CD14-positive monocyte (primary cell): ENCODE data around the gene CHMP1A. TPM values are rescaled to one million over a fixed set of nuclear protein-coding genes. Genes with fewer than 3 reads are reported as not detected.
"Not testable (repeated sequence)": the region's sequence is repeated elsewhere in the genome, so short reads cannot be mapped to it uniquely, and the experiment has no call there.

Experiments
- DNase-seq, 3 donors: peaks; one replicate each; pipeline ENCODE4 v3.0.0-alpha.2; 2011 to 2022
- H2AFZ ChIP-seq: 2 replicates; pipeline ENCODE4 v1.6.0; 2012; ENCODE audit warnings: mild to moderate bottlenecking, low read depth, low read length, inconsistent platforms; ENCODE audit not compliant: insufficient read depth, poor library complexity, severe bottlenecking
- H3K27ac ChIP-seq, 2 donors: 1 replicate in 1 of 2; 2 replicates in 1 of 2; pipeline ENCODE4 v1.5.1; 2012 to 2013; ENCODE audit warnings: low read length in 2 of 2, control low read depth in 1 of 2, inconsistent platforms in 1 of 2, low read depth in 1 of 2, mild to moderate bottlenecking in 1 of 2
- H3K27me3 ChIP-seq, 2 donors: one replicate each; pipeline versions ENCODE4 v1.6.0 to v1.6.1; 2011 to 2013; ENCODE audit warnings: low read length in 2 of 2; ENCODE audit not compliant: control insufficient read depth in 2 of 2, insufficient read depth in 2 of 2
- H3K36me3 ChIP-seq, 2 donors: replicated peaks in 1 of 2; 1 replicate in 1 of 2; 2 replicates in 1 of 2; pipeline versions ENCODE4 v1.5.1 to v1.6.1; 2012 to 2013; ENCODE audit warnings: low read length in 2 of 2, control low read depth in 1 of 2, inconsistent platforms in 1 of 2, mild to moderate bottlenecking in 1 of 2; ENCODE audit not compliant: insufficient read depth in 2 of 2, control insufficient read depth in 1 of 2
- H3K4me1 ChIP-seq, 2 donors: 1 replicate in 1 of 2; 2 replicates in 1 of 2; pipeline versions ENCODE4 v1.5.1 to v1.6.1; 2012 to 2013; ENCODE audit warnings: low read length in 2 of 2, control low read depth in 1 of 2, inconsistent platforms in 1 of 2, mild to moderate bottlenecking in 1 of 2, moderate library complexity in 1 of 2; ENCODE audit not compliant: insufficient read depth in 2 of 2, control insufficient read depth in 1 of 2
- H3K4me2 ChIP-seq: replicated peaks from 2 replicates; pipeline ENCODE3; 2012; ENCODE audit warnings: low read length, moderate library complexity, mild to moderate bottlenecking; ENCODE audit not compliant: poor library complexity, severe bottlenecking; ENCODE audit errors: extremely low read depth
- H3K4me3 ChIP-seq, 3 experiments: fragments of 200-600 bp in 1 of 3; sonication (generic) in 1 of 3; replicated peaks in 1 of 3; 1 replicate in 2 of 3; 2 replicates in 1 of 3; pipeline ENCODE4 v1.5.1; 2011 to 2013; ENCODE audit warnings: low read length in 3 of 3, mild to moderate bottlenecking in 3 of 3, control low read depth in 2 of 3, low read depth in 2 of 3, inconsistent platforms in 1 of 3, moderate library complexity in 1 of 3
- H3K79me2 ChIP-seq: 2 replicates; pipeline ENCODE4 v1.6.0; 2012; ENCODE audit warnings: mild to moderate bottlenecking, control low read depth, inconsistent platforms, low read length, moderate library complexity; ENCODE audit not compliant: insufficient read depth
- H3K9ac ChIP-seq: 2 replicates; pipeline ENCODE4 v1.6.0; 2017; ENCODE audit warnings: low read length, mild to moderate bottlenecking; ENCODE audit not compliant: insufficient read depth, poor library complexity, severe bottlenecking
- H3K9me3 ChIP-seq, 2 donors: replicated peaks in 1 of 2; 1 replicate in 1 of 2; 2 replicates in 1 of 2; pipeline versions ENCODE4 v1.5.1 to v1.6.1; 2012 to 2013; ENCODE audit warnings: low read length in 2 of 2, control low read depth in 1 of 2; ENCODE audit not compliant: control insufficient read depth in 1 of 2, insufficient read depth in 1 of 2
- H4K20me1 ChIP-seq: 2 replicates; pipeline ENCODE4 v1.6.0; 2012; ENCODE audit warnings: mild to moderate bottlenecking, low read length, control low read depth, moderate library complexity; ENCODE audit not compliant: insufficient read depth
- H3K27ac Mint-ChIP-seq, 7 donors: one replicate each; pipeline ENCODE4 v1.8.0; 2020; ENCODE audit warnings: mild to moderate bottlenecking in 7 of 7, mixed read lengths in 7 of 7, moderate library complexity in 6 of 7, inconsistent platforms in 2 of 7
- H3K27me3 Mint-ChIP-seq, 3 donors: one replicate each; pipeline ENCODE4 v1.8.0; 2021 to 2022; ENCODE audit warnings: low read depth in 3 of 3, mild to moderate bottlenecking in 3 of 3, mixed read lengths in 3 of 3, moderate library complexity in 3 of 3, inconsistent platforms in 1 of 3
- H3K36me3 Mint-ChIP-seq, 2 donors: one replicate each; pipeline ENCODE4 v1.8.0; 2020; ENCODE audit warnings: mixed read lengths in 2 of 2, inconsistent platforms in 1 of 2, mild to moderate bottlenecking in 1 of 2
- H3K4me1 Mint-ChIP-seq: one replicate; pipeline ENCODE4 v1.8.0; 2020; ENCODE audit warnings: mild to moderate bottlenecking, mixed read lengths
- H3K4me3 Mint-ChIP-seq, 2 donors: one replicate each; pipeline ENCODE4 v1.8.0; 2020; ENCODE audit warnings: mild to moderate bottlenecking in 2 of 2, mixed read lengths in 2 of 2, moderate library complexity in 1 of 2
- H3K9me3 Mint-ChIP-seq, 7 donors: one replicate each; pipeline ENCODE4 v1.8.0; 2020 to 2022; ENCODE audit warnings: mixed read lengths in 7 of 7, mild to moderate bottlenecking in 6 of 7, moderate library complexity in 6 of 7, inconsistent platforms in 2 of 7
- WGBS: methylation state at CpG from one replicate; pipeline ENCODE4 v1.1.5; 2013; ENCODE audit warnings: missing lambda C conversion rate; ENCODE audit not compliant: insufficient coverage; 5-methylcytosine and 5-hydroxymethylcytosine counted together
- intact Hi-C, 2 donors: fragments of 100-400 bp; cut with micrococcal nuclease; formaldehyde crosslinking; loops; one replicate each; pipeline versions ENCODE4 v1.15.0 to v1.15.1; 2023
- polyA plus RNA-seq, 3 donors: library from polyadenylated mRNA; depleted of rRNA in 1 of 3; unstranded in 2 of 3; stranded (reverse) in 1 of 3; fragments of 300-500 nt in 2 of 3; fragments of >200 nt in 1 of 3; fragmentation: Illumina TruSeq in 2 of 3; gene quantifications; 1 replicate in 2 of 3; 2 replicates in 1 of 3; pipeline ENCODE4 v1.2.3, GENCODE V29; 2012 to 2021
- TF ChIP-seq, protein P1 (sequence below): fragments of 200-600 bp; IDR thresholded peaks from one replicate; pipeline ENCODE4 v1.8.0; 2022; ENCODE audit warnings: antibody characterized with exemption, mild to moderate bottlenecking

CHMP1A gene
- polyA plus RNA-seq, 3 donors: 57.3 to 85.7 (median 76.6) TPM

GRCh38 chr16:89695875-89696669, 38.6 kb upstream of the CHMP1A start:
- peaks cover 7% of the 10 kb centered on the region for H3K4me1 Mint-ChIP-seq

GRCh38 chr16:89695086-89695874, 37.8 kb upstream of the CHMP1A start:
- Histone ChIP-seq H3K27ac (no peak overlapping the region), H4K20me1 (peaks cover 47% of the 10 kb centered on the region), H2AFZ (no peak overlapping the region), H3K4me3 (no peak overlapping the region), H3K9ac (no peak overlapping the region), H3K4me1 (peaks cover 8 to 10% of the 10 kb centered on the region in 2 donors), H3K9me3 (no peaks in the 10 kb centered on the region), H3K79me2 (no peaks in the 10 kb centered on the region), H3K27me3 (no peaks in the 10 kb centered on the region), H3K36me3 (peaks cover 52 to 60% of the 10 kb centered on the region in 2 donors), H3K4me2 (no peak overlapping the region)
- no peaks in the 10 kb centered on the region for H3K9me3 Mint-ChIP-seq
- peaks cover 4% of the 10 kb centered on the region for H3K4me1 Mint-ChIP-seq
- no peak overlapping the region for H3K4me3 Mint-ChIP-seq
- 95% methylated on average over 26 of the region's 31 CpGs for WGBS
- DNase-seq: peak in 1 of 3 donors; percentile 5
- TF ChIP-seq, protein P1, sequence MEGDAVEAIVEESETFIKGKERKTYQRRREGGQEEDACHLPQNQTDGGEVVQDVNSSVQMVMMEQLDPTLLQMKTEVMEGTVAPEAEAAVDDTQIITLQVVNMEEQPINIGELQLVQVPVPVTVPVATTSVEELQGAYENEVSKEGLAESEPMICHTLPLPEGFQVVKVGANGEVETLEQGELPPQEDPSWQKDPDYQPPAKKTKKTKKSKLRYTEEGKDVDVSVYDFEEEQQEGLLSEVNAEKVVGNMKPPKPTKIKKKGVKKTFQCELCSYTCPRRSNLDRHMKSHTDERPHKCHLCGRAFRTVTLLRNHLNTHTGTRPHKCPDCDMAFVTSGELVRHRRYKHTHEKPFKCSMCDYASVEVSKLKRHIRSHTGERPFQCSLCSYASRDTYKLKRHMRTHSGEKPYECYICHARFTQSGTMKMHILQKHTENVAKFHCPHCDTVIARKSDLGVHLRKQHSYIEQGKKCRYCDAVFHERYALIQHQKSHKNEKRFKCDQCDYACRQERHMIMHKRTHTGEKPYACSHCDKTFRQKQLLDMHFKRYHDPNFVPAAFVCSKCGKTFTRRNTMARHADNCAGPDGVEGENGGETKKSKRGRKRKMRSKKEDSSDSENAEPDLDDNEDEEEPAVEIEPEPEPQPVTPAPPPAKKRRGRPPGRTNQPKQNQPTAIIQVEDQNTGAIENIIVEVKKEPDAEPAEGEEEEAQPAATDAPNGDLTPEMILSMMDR: no peak
- H3K36me3 Mint-ChIP-seq: peaks cover 40 to 61% of the 10 kb centered on the region in 2 donors
- H3K27ac Mint-ChIP-seq: peak overlapping the region in 1 of 7 donors; percentile 68
- peaks cover 0 to 7% (median 3%) of the 10 kb centered on the region in 3 donors for H3K27me3 Mint-ChIP-seq
- intact Hi-C loops: no loop called here

More at GRCh38 chr16:89695875-89696669, 38.6 kb upstream of the CHMP1A start:
- H4K20me1 ChIP-seq: peaks cover 53% of the 10 kb centered on the region
- no peak overlapping the region for H3K27ac ChIP-seq
- Mint-ChIP-seq H3K4me3 (no peak overlapping the region), H3K27ac (peak overlapping the region in 1 of 7 donors; percentile 12), H3K9me3 (no peaks in the 10 kb centered on the region), H3K36me3 (peaks cover 35 to 54% of the 10 kb centered on the region in 2 donors), H3K27me3 (peaks cover 0 to 7% (median 3%) of the 10 kb centered on the region in 3 donors)
- no peak overlapping the region for H3K4me2 ChIP-seq
- TF ChIP-seq, protein P1: no peak
- H3K27me3 ChIP-seq: no peaks in the 10 kb centered on the region
- H3K36me3 ChIP-seq: peaks cover 48 to 52% of the 10 kb centered on the region in 2 donors
- peaks cover 4% of the 10 kb centered on the region for H3K79me2 ChIP-seq
- H3K4me3 ChIP-seq: no peak overlapping the region
- 79% methylated on average over 18 of the region's 25 CpGs for WGBS
- H3K9ac ChIP-seq: no peak overlapping the region
- no peak overlapping the region for H2AFZ ChIP-seq
- peak in 1 of 3 donors; percentile 4 for DNase-seq
- H3K9me3 ChIP-seq: no peaks in the 10 kb centered on the region
- intact Hi-C loops: no loop called here
- peaks cover 14 to 18% of the 10 kb centered on the region in 2 donors for H3K4me1 ChIP-seq

DNA sequence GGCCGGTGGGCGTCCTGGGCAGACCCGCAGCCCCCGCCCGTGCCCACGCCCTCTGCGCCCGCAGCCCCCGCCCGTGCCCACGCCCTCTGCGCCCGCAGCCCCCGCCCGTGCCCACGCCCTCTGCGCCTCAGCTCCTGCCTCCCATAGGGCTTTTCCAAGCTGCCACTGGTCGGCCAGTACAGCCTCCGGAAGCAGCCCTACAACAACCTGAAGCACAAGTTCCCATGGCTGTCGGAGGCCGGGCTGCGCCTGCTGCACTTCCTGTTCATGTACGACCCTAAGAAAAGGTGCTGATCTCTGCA, 37.2 kb upstream of the CHMP1A start:
- H3K27me3 ChIP-seq, H3K79me2 ChIP-seq, H3K9me3 Mint-ChIP-seq, H3K27me3 Mint-ChIP-seq, H2AFZ ChIP-seq, intact Hi-C loops, H3K4me3 ChIP-seq, H3K27ac ChIP-seq, H3K9me3 ChIP-seq, H3K4me2 ChIP-seq, H3K4me1 ChIP-seq, H3K4me1 Mint-ChIP-seq, H3K4me3 Mint-ChIP-seq, DNase-seq, H3K27ac Mint-ChIP-seq, H3K9ac ChIP-seq: not testable (repeated sequence)
- 94% methylated on average over 22 of the region's 23 CpGs for WGBS
- Histone ChIP-seq H4K20me1 (peaks cover 45% of the 10 kb centered on the region), H3K36me3 (peaks cover 55 to 65% of the 10 kb centered on the region in 2 donors)
- peaks cover 44 to 66% of the 10 kb centered on the region in 2 donors for H3K36me3 Mint-ChIP-seq
